H1 (cell line): ENCODE results near the gene HTRA1. TPM values are rescaled to one million over a fixed set of nuclear protein-coding genes. Genes with fewer than 3 reads are reported as not detected.

Experiments used
- CTCF ChIA-PET: fragments of 300-600 bp; sonication (Branson Sonifier 250); formaldehyde crosslinking; loops from one replicate; lab custom pipeline; 2021; ENCODE audit not compliant: partially characterized antibody; lab: Charles Lee
- POLR2A ChIA-PET: fragments of 300-600 bp; sonication (Branson Sonifier 250); formaldehyde crosslinking; loops from one replicate; lab custom pipeline; 2021; ENCODE audit warnings: inconsistent platforms; ENCODE audit not compliant: partially characterized antibody; lab: Charles Lee
- DNase-seq, 2 experiments: peaks; one replicate each; pipeline versions ENCODE4 v3.0.0 to v3.0.0-alpha.2; 2010 to 2022; ENCODE audit warnings: low spot score in 2 of 2, low read depth in 1 of 2, mixed read lengths in 1 of 2
- FAIRE-seq: peaks from 2 replicates; lab custom pipeline; 2011; peaks lifted over from hg19 to GRCh38; lab: Jason Lieb, UNC
- H2AFZ ChIP-seq: 2 replicates; pipeline ENCODE4 v1.8.1; 2012; ENCODE audit warnings: low read length, inconsistent platforms
- H2AK5ac ChIP-seq: 2 replicates; pipeline ENCODE4 v1.6.1; 2013; ENCODE audit warnings: low read depth, low read length
- H2BK120ac ChIP-seq: replicated peaks from 2 replicates; pipeline ENCODE3; 2013; ENCODE audit warnings: low read depth, low read length, inconsistent platforms
- H2BK12ac ChIP-seq: 2 replicates; pipeline ENCODE4 v1.6.1; 2013; ENCODE audit warnings: low read depth, low read length
- H2BK15ac ChIP-seq: 2 replicates; pipeline ENCODE4 v1.6.1; 2013; ENCODE audit warnings: low read length
- H2BK20ac ChIP-seq: 2 replicates; pipeline ENCODE4 v1.6.1; 2013; ENCODE audit warnings: low read length
- H2BK5ac ChIP-seq: 2 replicates; pipeline ENCODE4 v1.6.1; 2013; ENCODE audit warnings: low read depth, low read length
- H3K14ac ChIP-seq: 2 replicates; pipeline ENCODE4 v1.6.1; 2013; ENCODE audit warnings: inconsistent platforms; ENCODE audit not compliant: insufficient read length
- H3K18ac ChIP-seq: 2 replicates; pipeline ENCODE4 v1.6.1; 2013; ENCODE audit warnings: low read length; ENCODE audit errors: extremely low read depth
- H3K23ac ChIP-seq: 2 replicates; pipeline ENCODE4 v1.6.1; 2013; ENCODE audit warnings: inconsistent platforms; ENCODE audit not compliant: insufficient read length
- H3K23me2 ChIP-seq: 2 replicates; pipeline ENCODE4 v1.6.1; 2013; ENCODE audit warnings: low read depth, low read length
- H3K27ac ChIP-seq: 2 replicates; pipeline ENCODE4 v1.6.1; 2011; ENCODE audit warnings: low read depth, low read length, inconsistent platforms
- H3K27me3 ChIP-seq, 4 experiments: replicated peaks in 1 of 4; 1 replicate in 1 of 4; 2 replicates in 3 of 4; pipeline versions ENCODE4 v1.6.1 to v1.8.1; 2011 to 2013; ENCODE audit warnings: low read length in 3 of 4, mild to moderate bottlenecking in 3 of 4, inconsistent platforms in 2 of 4, mixed read lengths in 2 of 4, moderate library complexity in 1 of 4; ENCODE audit not compliant: control insufficient read depth in 3 of 4, insufficient read depth in 3 of 4; ENCODE audit errors: extremely low read depth in 1 of 4
- H3K36me3 ChIP-seq, 4 experiments: 2 replicates each; pipeline versions ENCODE4 v1.6.1 to v1.8.1; 2011 to 2013; ENCODE audit warnings: mild to moderate bottlenecking in 4 of 4, low read length in 3 of 4, moderate library complexity in 2 of 4, control low read depth in 1 of 4, inconsistent platforms in 1 of 4; ENCODE audit not compliant: insufficient read depth in 4 of 4, control insufficient read depth in 2 of 4
- H3K4ac ChIP-seq: replicated peaks from 2 replicates; pipeline ENCODE3; 2013; ENCODE audit warnings: low read length, low read depth, mixed read lengths, inconsistent platforms; ENCODE audit not compliant: insufficient read length
- H3K4me1 ChIP-seq, 4 experiments: replicated peaks in 1 of 4; 1 replicate in 1 of 4; 2 replicates in 3 of 4; pipeline versions ENCODE4 v1.6.1 to v1.8.1; 2011 to 2013; ENCODE audit warnings: low read length in 3 of 4, inconsistent platforms in 2 of 4, mixed read lengths in 1 of 4; ENCODE audit not compliant: insufficient read depth in 4 of 4, control insufficient read depth in 3 of 4
- H3K4me2 ChIP-seq, 2 experiments: 2 replicates each; pipeline versions ENCODE4 v1.6.1 to v1.8.1; 2011 to 2013; ENCODE audit warnings: low read depth in 2 of 2, low read length in 2 of 2, control low read depth in 1 of 2, inconsistent platforms in 1 of 2, mild to moderate bottlenecking in 1 of 2; ENCODE audit not compliant: insufficient read depth in 1 of 2
- H3K4me3 ChIP-seq, 4 experiments: fragments of 200-600, 300-600 bp in 1 of 4; sonication (generic), shearing (Covaris generic), sonication (Bioruptor Twin) in 1 of 4; 2 replicates each; pipeline versions ENCODE4 v1.5.1 to v1.8.1; 2011 to 2016; ENCODE audit warnings: low read length in 4 of 4, low read depth in 3 of 4, control low read depth in 2 of 4, inconsistent platforms in 2 of 4, mild to moderate bottlenecking in 2 of 4, mixed read lengths in 1 of 4, moderate library complexity in 1 of 4; ENCODE audit not compliant: insufficient read depth in 2 of 4; ENCODE audit errors: extremely low read depth in 1 of 4
- H3K56ac ChIP-seq: replicated peaks from 2 replicates; pipeline ENCODE3; 2013; ENCODE audit warnings: low read depth, mild to moderate bottlenecking, mixed read lengths, low read length, inconsistent platforms; ENCODE audit not compliant: insufficient read length
- H3K79me1 ChIP-seq: 2 replicates; pipeline ENCODE4 v1.6.1; 2013; ENCODE audit warnings: low read depth, low read length, control low read depth
- H3K79me2 ChIP-seq, 2 experiments: 2 replicates each; pipeline versions ENCODE4 v1.6.1 to v1.8.1; 2012 to 2013; ENCODE audit warnings: low read length in 2 of 2, mild to moderate bottlenecking in 2 of 2, inconsistent platforms in 1 of 2; ENCODE audit not compliant: insufficient read depth in 2 of 2, control insufficient read depth in 1 of 2
- H3K9ac ChIP-seq, 4 experiments: replicated peaks in 1 of 4; 1 replicate in 1 of 4; 2 replicates in 3 of 4; pipeline versions ENCODE4 v1.6.1 to v1.8.1; 2011 to 2013; ENCODE audit warnings: low read depth in 3 of 4, low read length in 3 of 4, control low read depth in 2 of 4, mild to moderate bottlenecking in 2 of 4, moderate library complexity in 2 of 4, inconsistent platforms in 1 of 4; ENCODE audit errors: extremely low read depth in 1 of 4
- H3K9me3 ChIP-seq, 2 experiments: 2 replicates each; pipeline versions ENCODE4 v1.6.1 to v1.8.1; 2012 to 2013; ENCODE audit warnings: mild to moderate bottlenecking in 2 of 2, moderate library complexity in 2 of 2, control low read depth in 1 of 2, inconsistent platforms in 1 of 2, low read depth in 1 of 2, low read length in 1 of 2, mixed read lengths in 1 of 2; ENCODE audit not compliant: insufficient read depth in 2 of 2
- H4K20me1 ChIP-seq, 2 experiments: replicated peaks in 1 of 2; 2 replicates each; pipeline versions ENCODE3 to v1.8.1; 2011 to 2013; ENCODE audit warnings: inconsistent platforms in 2 of 2, low read length in 2 of 2, mild to moderate bottlenecking in 1 of 2; ENCODE audit not compliant: insufficient read depth in 2 of 2, control insufficient read depth in 1 of 2
- H4K5ac ChIP-seq: 2 replicates; pipeline ENCODE4 v1.6.1; 2013; ENCODE audit warnings: low read length, low read depth, mixed read lengths, inconsistent platforms; ENCODE audit not compliant: insufficient read length
- H4K8ac ChIP-seq: 2 replicates; pipeline ENCODE4 v1.8.0; 2013; ENCODE audit warnings: mild to moderate bottlenecking, moderate library complexity, low read length, inconsistent platforms; ENCODE audit not compliant: insufficient read depth; ENCODE audit errors: extremely low read depth
- H4K91ac ChIP-seq: replicated peaks from 2 replicates; pipeline ENCODE3; 2013; ENCODE audit warnings: low read length, mixed read lengths, inconsistent platforms; ENCODE audit not compliant: insufficient read length
- E2F6 ChIP-seq: IDR thresholded peaks from 2 replicates; pipeline ENCODE4 v1.6.1; 2012; ENCODE audit warnings: inconsistent platforms
- NRF1 ChIP-seq: IDR thresholded peaks from 2 replicates; pipeline ENCODE4 v1.6.1; 2011; ENCODE audit warnings: mild to moderate bottlenecking, low read depth, low read length, improper control_type of control experiment
- WGBS, 2 experiments: shearing (Covaris generic) in 1 of 2; methylation state at CpG; one replicate each; pipeline versions ENCODE4 v1.1.6 to v1.1.7; 2013 to 2015; ENCODE audit warnings: low lambda C conversion rate in 2 of 2, mixed read lengths in 2 of 2, inconsistent platforms in 1 of 2, low coverage in 1 of 2, missing lambda C conversion rate in 1 of 2; ENCODE audit not compliant: insufficient replicate concordance in 2 of 2, insufficient coverage in 1 of 2, insufficient read length in 1 of 2; ENCODE audit errors: extremely low coverage in 1 of 2, missing lambda C conversion rate in 1 of 2; 5-methylcytosine and 5-hydroxymethylcytosine counted together
- polyA plus RNA-seq, 7 experiments: library from polyadenylated mRNA; depleted of rRNA in 3 of 7; stranded (reverse) in 5 of 7; unstranded in 2 of 7; fragments of >200 nt in 5 of 7; fragments of 200-250 nt in 2 of 7; gene quantifications; 1 replicate in 5 of 7; 2 replicates in 1 of 7; 4 replicates in 1 of 7; pipeline versions ENCODE4 v1.2.1 to v1.2.3, GENCODE V29; 2011 to 2013; ENCODE audit warnings: missing spikeins in 2 of 7, mixed read lengths in 2 of 7
- total RNA-seq: library from RNA; stranded (reverse); fragmentation: NEBNext Ultra II Directional; extraction: Animal tissue kit (Norgen Biotek cat#: 25700); gene quantifications from 2 replicates; pipeline ENCODE4 v1.2.1, GENCODE V29; 2021

HTRA1 gene
- total and polyA plus RNA-seq, 2 of the 8 experiments (the other 6 are each of a cell fraction or from before 2014, with no cell fraction given) = 15.8 to 20.1 TPM

- Histone ChIP-seq H3K79me1 (no peaks in the 10 kb centered on the region; the same call in 1 of the 2 replicates), H4K91ac (no peak overlapping the region), H3K4me1 (peaks cover 3 to 24% (median 17%) of the 10 kb centered on the region in 4 experiments), H2BK120ac (no peak overlapping the region), H2BK20ac (no peak overlapping the region), H2AK5ac (no peak overlapping the region), H3K9ac (no peak overlapping the region), H4K20me1 (no peaks in the 10 kb centered on the region), H3K36me3 (no peaks in the 10 kb centered on the region), H4K8ac (no peak overlapping the region), H3K9me3 (no peaks in the 10 kb centered on the region), H3K23ac (no peak overlapping the region), H3K4me2 (no peak overlapping the region), H2AFZ (no peak overlapping the region), H2BK5ac (no peak overlapping the region), H3K4me3 (no peak overlapping the region), H3K18ac (no peak overlapping the region), H3K27me3 (no peaks in the 10 kb centered on the region), H2BK15ac (no peak overlapping the region), H4K5ac (no peak overlapping the region), H3K56ac (no peak overlapping the region), H3K4ac (no peak overlapping the region), H3K79me2 (no peaks in the 10 kb centered on the region), H3K27ac (no peak overlapping the region), H3K14ac (no peak overlapping the region), H3K23me2 (no peaks in the 10 kb centered on the region), H2BK12ac (no peak overlapping the region)
- CTCF ChIA-PET = interaction anchor here (1.2 to 2.2 kb wide), 5 partner anchors 8 to 509 kb away, joined by 3 to 8 read pairs (median 4); no protein-coding TSS in a partner anchor
- POLR2A ChIA-PET = interaction anchor here (0.7 kb wide), 1 partner anchor 119 kb away, joined by 3 read pairs; no protein-coding TSS in a partner anchor
- WGBS, 2 experiments = 83% methylated on average over 8 of the region's 8 CpGs; no CpG with 5 or more reads in 1 of the 2 experiments
- DNase-seq = no peak
- no peak for FAIRE-seq
- TF ChIP-seq E2F6 (no peak), NRF1 (no peak)
Observed at GRCh38 chr10:122473116-122473515, 11.8 kb downstream of the HTRA1 start.
